Fibroblast of mammary gland (primary cell): Measurements from ENCODE around the gene STT3A.

Source experiments
- DNase-seq: peaks from one replicate; pipeline ENCODE4 v3.0.0-alpha.2; 2010; ENCODE audit warnings: low read depth
- H3K4me3 ChIP-seq: 2 replicates; pipeline ENCODE4 v1.5.1; 2011; ENCODE audit warnings: low read depth, mild to moderate bottlenecking, low read length, moderate library complexity; ENCODE audit not compliant: control insufficient read depth
- CTCF ChIP-seq: conservative IDR thresholded peaks from 2 replicates; pipeline ENCODE4 v1.5.1; 2011; ENCODE audit warnings: low read depth, low read length, inconsistent platforms; ENCODE audit not compliant: control insufficient read depth, insufficient read depth

The STT3A gene

GRCh38 chr11:125592305-125593113 lies at the start of gene STT3A:
Gene STT3A, plus strand, starts transcription at chr11:125592852. Its CDS starts 3,064 bp downstream, at chr11:125595916.
- DNase-seq, result peak; percentile 100
- H3K4me3 ChIP-seq, result peak within 1 kb of the TSS; percentile 99
- TF ChIP-seq CTCF, result no peak

GRCh38 chr11:125550780-125551179 lies 41.9 kb upstream of the STT3A start:
- H3K4me3 ChIP-seq, result no peak overlapping the region
- no peak for DNase-seq
- TF ChIP-seq CTCF, result no peak

GRCh38 chr11:125551835-125552342 lies 40.8 kb upstream of the STT3A start:
- H3K4me3 ChIP-seq, result no peak overlapping the region
- DNase-seq, result no peak
- TF ChIP-seq CTCF, result no peak

- no peak overlapping the region for H3K4me3 ChIP-seq
- TF ChIP-seq CTCF, result no peak
These were observed 39.7 kb upstream of the STT3A start for GRCh38 chr11:125552927-125553326.

GRCh38 chr11:125553357-125553756 lies 39.3 kb upstream of the STT3A start:
- no peak for TF ChIP-seq CTCF
- no peak overlapping the region for H3K4me3 ChIP-seq
- DNase-seq, result no peak

More at GRCh38 chr11:125552927-125553326, 39.7 kb upstream of the STT3A start:
- DNase-seq, result no peak

- no peak for TF ChIP-seq CTCF
- no peak overlapping the region for H3K4me3 ChIP-seq
- no peak for DNase-seq
These were observed 38.6 kb upstream of the STT3A start for GRCh38 chr11:125554038-125554437.
